HG03571 (cell line): ENCODE measurements around the gene TUBB1.

Experiments
- ATAC-seq: cut with Tn5 transposase; IDR thresholded peaks from one replicate; pipeline ENCODE4 v1.9.1; 2021; ENCODE audit not compliant: unreplicated experiment

TUBB1 gene

GRCh38 chr20:59042151-59042795 lies 23.0 kb downstream of the TUBB1 start, which contains the start of gene PRELID3B:
Gene PRELID3B (minus strand): TSS chr20:59042786. CDS start chr20:59042730, 56 bp downstream.
- ATAC-seq, result peak; percentile 23

- ATAC-seq, result peak; percentile 93
Observed at GRCh38 chr20:59042796-59043631, 23.8 kb downstream of the TUBB1 start.

GRCh38 chr20:59043698-59044097 lies 24.5 kb downstream of the TUBB1 start:
- ATAC-seq, result no peak

- ATAC-seq, result no peak
Observed at GRCh38 chr20:59044295-59044694, 25.1 kb downstream of the TUBB1 start.

GRCh38 chr20:59044796-59045195 lies 25.6 kb downstream of the TUBB1 start:
- no peak for ATAC-seq

GRCh38 chr20:59046862-59047261 lies 27.6 kb downstream of the TUBB1 start:
- ATAC-seq, result no peak

GRCh38 chr20:59047938-59048680 lies 28.9 kb downstream of the TUBB1 start:
- no peak for ATAC-seq

GRCh38 chr20:59048681-59049030 lies 29.4 kb downstream of the TUBB1 start:
- no peak for ATAC-seq

GRCh38 chr20:59050437-59050836 lies 31.2 kb downstream of the TUBB1 start:
- ATAC-seq, result no peak

GRCh38 chr20:59051666-59052185 lies 32.5 kb downstream of the TUBB1 start:
- no peak for ATAC-seq

- no peak for ATAC-seq
Observed at GRCh38 chr20:59055302-59055701, 36.1 kb downstream of the TUBB1 start.

- no peak for ATAC-seq
Observed at GRCh38 chr20:59062081-59062480, 42.9 kb downstream of the TUBB1 start.

GRCh38 chr20:59063358-59064213 lies 44.4 kb downstream of the TUBB1 start:
- no peak for ATAC-seq

GRCh38 chr20:59064214-59064722 lies 45.0 kb downstream of the TUBB1 start:
- ATAC-seq, result no peak

- no peak for ATAC-seq
Observed at GRCh38 chr20:59068534-59068933, 49.3 kb downstream of the TUBB1 start.

- ATAC-seq, result no peak
Observed at GRCh38 chr20:59069026-59069425, 49.8 kb downstream of the TUBB1 start.

- ATAC-seq, result no peak
Observed at GRCh38 chr20:59071216-59071615, 52.0 kb downstream of the TUBB1 start.

GRCh38 chr20:59073582-59073981 lies 54.4 kb downstream of the TUBB1 start:
- no peak for ATAC-seq

- ATAC-seq, result no peak
Observed at GRCh38 chr20:59074456-59074855, 55.2 kb downstream of the TUBB1 start.

- no peak for ATAC-seq
Observed at GRCh38 chr20:59075934-59076508, 56.8 kb downstream of the TUBB1 start.
